Osteoblast (primary cell): Measurements from ENCODE around the gene DEUP1. TPM values are rescaled to one million over a fixed set of nuclear protein-coding genes. Genes with fewer than 3 reads are reported as not detected.

ENCODE experiments used
- DNase-seq: peaks from one replicate; pipeline ENCODE4 v3.0.0; 2011; ENCODE audit warnings: low spot score, mixed read lengths; ENCODE audit not compliant: insufficient read length; ENCODE audit errors: missing footprints
- H2AFZ ChIP-seq: 2 replicates; pipeline ENCODE4 v1.6.0; 2011; ENCODE audit warnings: mild to moderate bottlenecking, low read length
- H3K27ac ChIP-seq: 2 replicates; pipeline ENCODE4 v1.5.1; 2011; ENCODE audit warnings: mild to moderate bottlenecking, low read depth, low read length, moderate library complexity
- H3K27me3 ChIP-seq: 2 replicates; pipeline ENCODE4 v1.6.0; 2012; ENCODE audit warnings: mild to moderate bottlenecking, control low read depth, inconsistent platforms, low read length, moderate library complexity; ENCODE audit not compliant: insufficient read depth
- H3K36me3 ChIP-seq: 2 replicates; pipeline ENCODE4 v1.5.1; 2011; ENCODE audit warnings: mild to moderate bottlenecking, low read length, control low read depth, moderate library complexity; ENCODE audit not compliant: insufficient read depth
- H3K4me1 ChIP-seq: 2 replicates; pipeline ENCODE4 v1.5.1; 2011; ENCODE audit warnings: mild to moderate bottlenecking, low read length, control low read depth, moderate library complexity; ENCODE audit not compliant: insufficient read depth
- H3K4me2 ChIP-seq: 2 replicates; pipeline ENCODE4 v1.6.0; 2011; ENCODE audit warnings: mild to moderate bottlenecking, low read length; ENCODE audit not compliant: insufficient read depth
- H3K4me3 ChIP-seq: fragments of 200-600 bp; sonication (generic); 3 replicates; pipeline ENCODE4 v1.5.1; 2012; ENCODE audit warnings: mild to moderate bottlenecking, low read length, inconsistent platforms; ENCODE audit not compliant: insufficient read depth
- H3K79me2 ChIP-seq: 2 replicates; pipeline ENCODE4 v1.6.0; 2012; ENCODE audit warnings: mild to moderate bottlenecking, low read length, control low read depth, inconsistent platforms; ENCODE audit not compliant: insufficient read depth
- H3K9me3 ChIP-seq: 2 replicates; pipeline ENCODE4 v1.5.1; 2011; ENCODE audit warnings: low read depth, low read length, control low read depth
- H4K20me1 ChIP-seq: 2 replicates; pipeline ENCODE4 v1.6.0; 2012; ENCODE audit warnings: mild to moderate bottlenecking, low read length, control low read depth; ENCODE audit not compliant: insufficient read depth
- total RNA-seq: library from RNA; depleted of rRNA; stranded (reverse); fragments of >200 nt; gene quantifications from 2 replicates; pipeline ENCODE4 v1.2.3, GENCODE V29; 2012
- TF ChIP-seq, protein P1 (sequence below): IDR thresholded peaks from 2 replicates; pipeline ENCODE4 v1.5.1; 2011; ENCODE audit warnings: mild to moderate bottlenecking, low read depth, low read length, moderate library complexity; ENCODE audit errors: extremely low read depth

The DEUP1 gene
- total RNA-seq, 1 donor = under 0.01 TPM

DNA sequence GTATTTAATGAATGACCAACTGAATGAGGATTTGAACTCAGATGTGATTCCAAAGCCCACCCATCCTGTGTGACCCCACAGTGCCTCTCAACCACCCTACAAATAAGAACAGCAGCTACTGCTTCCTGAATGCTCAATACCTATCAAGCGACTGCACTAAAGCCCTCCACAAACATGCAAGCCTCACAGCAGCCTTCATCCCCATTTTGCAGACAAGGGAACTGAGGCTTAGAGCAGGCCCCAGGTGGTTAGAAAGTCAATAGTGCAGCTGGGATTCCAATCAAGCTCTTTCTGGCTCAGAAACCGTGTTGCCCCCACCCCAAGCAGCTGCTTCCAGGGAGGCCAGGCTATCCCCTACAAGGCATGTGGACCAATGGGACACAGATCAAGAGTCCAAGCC lies 155.4 kb downstream of the DEUP1 start:
- Histone ChIP-seq H3K4me2 (no peak overlapping the region), H3K27ac (no peak overlapping the region), H2AFZ (no peak overlapping the region), H3K36me3 (no peaks in the 10 kb centered on the region), H3K27me3 (no peaks in the 10 kb centered on the region), H3K9me3 (no peaks in the 10 kb centered on the region), H3K4me1 (no peaks in the 10 kb centered on the region), H3K79me2 (no peaks in the 10 kb centered on the region), H4K20me1 (peaks cover 14% of the 10 kb centered on the region), H3K4me3 (no peak overlapping the region)
- no peak for DNase-seq
- TF ChIP-seq, protein P1, sequence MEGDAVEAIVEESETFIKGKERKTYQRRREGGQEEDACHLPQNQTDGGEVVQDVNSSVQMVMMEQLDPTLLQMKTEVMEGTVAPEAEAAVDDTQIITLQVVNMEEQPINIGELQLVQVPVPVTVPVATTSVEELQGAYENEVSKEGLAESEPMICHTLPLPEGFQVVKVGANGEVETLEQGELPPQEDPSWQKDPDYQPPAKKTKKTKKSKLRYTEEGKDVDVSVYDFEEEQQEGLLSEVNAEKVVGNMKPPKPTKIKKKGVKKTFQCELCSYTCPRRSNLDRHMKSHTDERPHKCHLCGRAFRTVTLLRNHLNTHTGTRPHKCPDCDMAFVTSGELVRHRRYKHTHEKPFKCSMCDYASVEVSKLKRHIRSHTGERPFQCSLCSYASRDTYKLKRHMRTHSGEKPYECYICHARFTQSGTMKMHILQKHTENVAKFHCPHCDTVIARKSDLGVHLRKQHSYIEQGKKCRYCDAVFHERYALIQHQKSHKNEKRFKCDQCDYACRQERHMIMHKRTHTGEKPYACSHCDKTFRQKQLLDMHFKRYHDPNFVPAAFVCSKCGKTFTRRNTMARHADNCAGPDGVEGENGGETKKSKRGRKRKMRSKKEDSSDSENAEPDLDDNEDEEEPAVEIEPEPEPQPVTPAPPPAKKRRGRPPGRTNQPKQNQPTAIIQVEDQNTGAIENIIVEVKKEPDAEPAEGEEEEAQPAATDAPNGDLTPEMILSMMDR = no peak

DNA sequence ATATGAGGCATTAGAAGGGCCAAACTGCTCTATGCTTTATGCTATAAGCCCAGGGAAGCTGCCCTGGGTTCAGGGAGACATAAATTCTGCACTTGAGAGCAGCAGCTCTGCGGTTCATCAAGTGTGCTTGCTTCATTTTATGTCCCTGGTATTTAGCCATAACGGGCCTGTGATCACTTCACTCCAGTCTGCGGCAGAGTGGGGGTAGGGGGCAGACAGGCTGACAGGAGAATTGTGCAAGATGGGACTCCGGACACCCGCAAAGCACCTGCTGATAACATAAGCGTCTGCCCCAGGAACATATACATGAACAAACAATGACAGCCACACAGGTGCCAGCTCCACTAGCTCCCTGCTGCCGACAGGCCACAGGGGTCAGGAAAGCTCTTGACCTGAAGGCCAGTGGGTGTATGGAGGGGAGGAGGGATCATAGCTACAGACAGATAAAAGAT lies 156.5 kb downstream of the DEUP1 start:
- Histone ChIP-seq H3K4me1 (no peaks in the 10 kb centered on the region), H3K27ac (no peak overlapping the region), H3K4me2 (no peak overlapping the region), H3K27me3 (no peaks in the 10 kb centered on the region), H4K20me1 (peaks cover 17% of the 10 kb centered on the region), H3K36me3 (no peaks in the 10 kb centered on the region), H2AFZ (no peak overlapping the region), H3K9me3 (no peaks in the 10 kb centered on the region), H3K79me2 (no peaks in the 10 kb centered on the region), H3K4me3 (no peak overlapping the region)
- TF ChIP-seq, protein P1 = no peak
- no peak for DNase-seq

Other genes starting within 250 kb of the DEUP1 start
- 18.1 and 26.5 TPM in 2 replicates for gene SLC36A4, start 132.8 kb upstream of the DEUP1 start, total RNA-seq
- 14.4 and 15.6 TPM in 2 replicates for gene SMCO4, start 212.6 kb downstream of the DEUP1 start, total RNA-seq